Left lung (tissue), 10 donors: ENCODE data around the gene ESYT1. TPM values are rescaled to one million over a fixed set of nuclear protein-coding genes. Genes with fewer than 3 reads are reported as not detected.

Source experiments
- ATAC-seq: fragments of 200-7000 bp; cut with Tn5 transposase; one replicate; pipeline ENCODE4 v1.9.1; 2020; ENCODE audit warnings: moderate library complexity
- DNase-seq, 4 donors: peaks; one replicate each; pipeline ENCODE4 v3.0.0-alpha.2; 2013 to 2020
- H3K27ac ChIP-seq, 2 donors: fragments of 200-600 bp; sonication (generic) in 1 of 2; one replicate each; pipeline versions ENCODE4 v1.5.0 to v1.8.0; 2020 to 2021
- H3K27me3 ChIP-seq, 2 donors: fragments of 200-600 bp; sonication (generic) in 1 of 2; one replicate each; pipeline versions ENCODE4 v1.5.0 to v1.8.0; 2020 to 2021
- H3K36me3 ChIP-seq, 2 donors: fragments of 200-600 bp; sonication (generic) in 1 of 2; one replicate each; pipeline versions ENCODE4 v1.5.0 to v1.8.0; 2020 to 2021
- H3K4me1 ChIP-seq, 2 donors: fragments of 200-600 bp; one replicate each; pipeline ENCODE4 v1.8.0; 2021
- H3K4me3 ChIP-seq, 2 donors: fragments of 200-600 bp; sonication (generic) in 1 of 2; one replicate each; pipeline versions ENCODE4 v1.5.0 to v1.8.0; 2020 to 2021; ENCODE audit warnings: mild to moderate bottlenecking in 1 of 2
- H3K9me3 ChIP-seq, 2 donors: fragments of 200-600 bp; sonication (generic) in 1 of 2; one replicate each; pipeline versions ENCODE4 v1.5.0 to v1.8.0; 2020 to 2021
- CTCF ChIP-seq, 2 donors: fragments of 200-600 bp; sonication (generic) in 1 of 2; IDR thresholded peaks; one replicate each; pipeline versions ENCODE4 v1.5.0 to v1.8.0; 2021; ENCODE audit warnings: antibody characterized with exemption in 2 of 2
- intact Hi-C, 2 donors: fragments of 100-400 bp; cut with DNase I; formaldehyde crosslinking; loops; one replicate each; pipeline versions ENCODE4 v1.11.2 to v1.14.2; 2022
- polyA plus RNA-seq, 6 donors: library from polyadenylated mRNA; unstranded; fragments of 120-200 nt; gene quantifications; one replicate each; pipeline ENCODE4 v1.2.1, GENCODE V29; 2013; ENCODE audit not compliant: insufficient read length in 6 of 6
- total RNA-seq, 2 donors: library from RNA; stranded (reverse); fragmentation: NEBNext Ultra II Directional; extraction: Animal tissue kit (Norgen Biotek cat#: 25700); gene quantifications; one replicate each; pipeline ENCODE4 v1.2.1, GENCODE V29; 2021
- donor health status: DM: no; HTN: yes; CAD: no.
- donor health status: DM: no; HTN: no; CAD: no.

Gene ESYT1
- total and polyA plus RNA-seq, 8 donors = 80.9 to 116 (median 91.9) TPM

- intact Hi-C loops = no loop called here
These were observed 671 bp downstream of the ESYT1 start for GRCh38 chr12:56128670-56129205.

GRCh38 chr12:56129206-56129941 lies 1.3 kb downstream of the ESYT1 start:
- intact Hi-C loops = no loop called here
- peak overlapping the region; percentile 77 to 85 for H3K4me3 ChIP-seq
- peaks cover 0 to 41% of the 10 kb centered on the region in 2 donors for H3K36me3 ChIP-seq
- no peaks in the 10 kb centered on the region for H3K9me3 ChIP-seq
- no peak for TF ChIP-seq CTCF (IDR thresholded peaks at IDR 0.05)
- peak in 3 of 4 donors; percentile 65 to 93 (median 81) for DNase-seq
- no peaks in the 10 kb centered on the region for H3K27me3 ChIP-seq
- H3K27ac ChIP-seq = peak overlapping the region; percentile 84 to 89
- ATAC-seq = peak; percentile 62
- H3K4me1 ChIP-seq = peaks cover 26 to 48% of the 10 kb centered on the region in 2 donors

More at GRCh38 chr12:56128670-56129205, 671 bp downstream of the ESYT1 start:
- peak overlapping the region; percentile 77 to 85 for H3K4me3 ChIP-seq
- DNase-seq (no peak), ATAC-seq (peak; percentile 12)
- peak overlapping the region; percentile 84 to 89 for H3K27ac ChIP-seq
- H3K27me3 ChIP-seq = no peaks in the 10 kb centered on the region
- peaks cover 0 to 35% of the 10 kb centered on the region in 2 donors for H3K36me3 ChIP-seq
- peaks cover 26 to 54% of the 10 kb centered on the region in 2 donors for H3K4me1 ChIP-seq
- TF ChIP-seq CTCF (IDR thresholded peaks at IDR 0.05) = no peak
- no peaks in the 10 kb centered on the region for H3K9me3 ChIP-seq

GRCh38 chr12:56129942-56130495 lies 2.0 kb downstream of the ESYT1 start:
- H3K4me3 ChIP-seq = peak overlapping the region; percentile 77 to 85
- H3K9me3 ChIP-seq = no peaks in the 10 kb centered on the region
- H3K4me1 ChIP-seq = peaks cover 26 to 47% of the 10 kb centered on the region in 2 donors
- ATAC-seq (no peak), DNase-seq (no peak)
- peaks cover 0 to 48% of the 10 kb centered on the region in 2 donors for H3K36me3 ChIP-seq
- H3K27ac ChIP-seq = peak overlapping the region; percentile 84 to 89
- TF ChIP-seq CTCF (IDR thresholded peaks at IDR 0.05) = no peak
- H3K27me3 ChIP-seq = no peaks in the 10 kb centered on the region
- intact Hi-C loops = no loop called here

- Histone ChIP-seq H3K4me1 (peaks cover 24 to 38% of the 10 kb centered on the region in 2 donors), H3K36me3 (peaks cover 0 to 56% of the 10 kb centered on the region in 2 donors), H3K27me3 (no peaks in the 10 kb centered on the region), H3K9me3 (no peaks in the 10 kb centered on the region), H3K4me3 (no peak overlapping the region), H3K27ac (no peak overlapping the region)
- intact Hi-C loops = no loop called here
- no peak for DNase-seq
- no peak for ATAC-seq
- no peak for TF ChIP-seq CTCF (IDR thresholded peaks at IDR 0.05)
These were observed 2.8 kb downstream of the ESYT1 start for GRCh38 chr12:56130876-56131275.

- Histone ChIP-seq H3K27ac (no peak overlapping the region), H3K36me3 (peaks cover 0 to 96% of the 10 kb centered on the region in 2 donors), H3K4me1 (peaks cover under 1 to 9% of the 10 kb centered on the region in 2 donors), H3K4me3 (no peak overlapping the region), H3K9me3 (no peaks in the 10 kb centered on the region), H3K27me3 (no peaks in the 10 kb centered on the region)
- no peak for ATAC-seq
- no peak for TF ChIP-seq CTCF (IDR thresholded peaks at IDR 0.05)
- DNase-seq = no peak
- intact Hi-C loops = no loop called here
These were observed 6.8 kb downstream of the ESYT1 start for GRCh38 chr12:56134897-56135296.
